Measurements from ENCODE around the gene RND3.

- TF ChIP-seq PKNOX1 (IDR thresholded peaks at IDR 0.05), result no peak
- TF ChIP-seq FOXA1 (IDR thresholded peaks at IDR 0.05), result no peak
- no peak for TF ChIP-seq HDGF (IDR thresholded peaks at IDR 0.05; ENCODE audit: borderline replicate concordance)
- no peak for TF ChIP-seq SP1 (IDR thresholded peaks at IDR 0.05)
- no peak for TF ChIP-seq SUZ12 (IDR thresholded peaks at IDR 0.05)
- no peak for TF ChIP-seq LEF1 (IDR thresholded peaks at IDR 0.05; ENCODE audit: borderline replicate concordance)
Measured at GRCh38 chr2:150482667-150483400, 4.6 kb downstream of the RND3 start.
